ENCODE results near the gene PRPS1. TPM values are rescaled to one million over a fixed set of nuclear protein-coding genes. Genes with fewer than 3 reads are reported as not detected.

PRPS1 gene
- total and polyA plus RNA-seq, 2 of the 13 experiments (the other 11 are each of a cell fraction or from before 2014, with no cell fraction given): 33.7 to 54.4 TPM

DNA sequence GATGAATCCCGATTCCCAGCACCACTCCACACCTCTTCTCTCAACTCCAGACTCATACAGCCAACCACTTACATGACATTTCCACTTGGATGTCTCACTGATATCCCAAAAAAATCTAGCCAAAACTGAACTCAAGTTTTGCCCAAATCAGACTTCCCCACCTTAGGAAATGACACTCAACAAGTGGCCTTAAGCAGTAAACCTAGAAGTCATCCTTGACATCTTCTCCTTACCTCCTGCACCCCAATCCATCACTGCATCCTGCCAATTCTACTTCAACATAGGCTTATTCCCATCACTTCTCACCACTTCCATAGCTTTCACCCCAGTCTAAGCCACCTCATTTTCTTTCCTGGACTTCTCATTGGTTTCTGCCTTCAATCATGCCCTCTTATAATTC is 39.1 kb downstream of the PRPS1 start:
- in situ Hi-C loops (cut with HindIII; ENCODE audit: extremely low pct_ligation_motif_present, low pct_unique_long_range_greater_than_20kb) (no loop called here), intact Hi-C loops (cut with micrococcal nuclease; ENCODE audit: unreplicated experiment) (no loop called here)
- FAIRE-seq: no peak
- H3K9me3 ChIP-seq (ENCODE audit: low read length): no peaks in the 10 kb centered on the region
- no peak overlapping the region for H2AFZ ChIP-seq (ENCODE audit: low read length)
- TF ChIP-seq ZNF772 (CRISPR knock-in tag; IDR thresholded peaks at IDR 0.05) (no peak), ZSCAN29 (CRISPR knock-in tag; conservative IDR thresholded peaks at IDR 0.05) (no peak), PATZ1 (CRISPR knock-in tag; IDR thresholded peaks at IDR 0.05) (no peak), MYC (CRISPR knock-in tag; IDR thresholded peaks at IDR 0.05; ENCODE audit: borderline replicate concordance) (no peak), ZNF775 (CRISPR knock-in tag; IDR thresholded peaks at IDR 0.05; ENCODE audit: borderline replicate concordance) (no peak), ZNF512 (CRISPR knock-in tag; IDR thresholded peaks at IDR 0.05) (no peak), ZNF562 (CRISPR knock-in tag; IDR thresholded peaks at IDR 0.05; ENCODE audit: borderline replicate concordance) (no peak), ZNF101 (CRISPR knock-in tag; IDR thresholded peaks at IDR 0.05; ENCODE audit: borderline replicate concordance, low read depth) (no peak)
- DNase-seq (ENCODE audit: low spot score): no peak
- H3K27me3 ChIP-seq (ENCODE audit: control insufficient read depth in 1 of 2, insufficient read depth in 2 of 2, low read length in 2 of 2): no peaks in the 10 kb centered on the region
- ATAC-seq: no peak
- no peaks in the 10 kb centered on the region for H3K36me3 ChIP-seq (replicated peaks in 1 of 2; ENCODE audit: control insufficient read depth in 1 of 2, insufficient read depth in 2 of 2, low read length in 2 of 2)
- no peaks in the 10 kb centered on the region for H4K20me1 ChIP-seq (ENCODE audit: insufficient read depth, low read length)
- WGBS (ENCODE audit: low lambda C conversion rate): 0% methylated on average over 1 of the region's 1 CpG
- BruUV-seq (replicated peaks): no TSS peak
- H3K9ac ChIP-seq (ENCODE audit: insufficient read depth, low read depth, low read length): no peak overlapping the region
- ChIA-PET CTCF (ENCODE audit: low intra/inter-chr PET ratio, low total read pairs) (no interaction called here), POLR2A (no interaction called here)
- H3K4me1 ChIP-seq (ENCODE audit: insufficient read depth, low read length): no peaks in the 10 kb centered on the region
- no peaks in the 10 kb centered on the region for H3K79me2 ChIP-seq (ENCODE audit: insufficient read depth, low read length)
- no peak overlapping the region for H3K4me3 ChIP-seq (replicated peaks in 1 of 3; ENCODE audit: insufficient read depth in 1 of 3, low read depth in 2 of 3, low read length in 3 of 3)
- no peak overlapping the region for H3K4me2 ChIP-seq (ENCODE audit: low read depth, low read length)
- no peak overlapping the region for H3K27ac ChIP-seq (ENCODE audit: extremely low read length, insufficient read depth, low read length)

Measured in HepG2 (cell line).